Fibroblast of skin of left biceps (primary cell): ENCODE data around the gene ELAVL2.

Source experiments
- DNase-seq, 2 experiments: peaks; one replicate each; pipeline ENCODE4 v3.0.0-alpha.2; 2013; ENCODE audit warnings: low read depth in 2 of 2

The ELAVL2 gene

DNA sequence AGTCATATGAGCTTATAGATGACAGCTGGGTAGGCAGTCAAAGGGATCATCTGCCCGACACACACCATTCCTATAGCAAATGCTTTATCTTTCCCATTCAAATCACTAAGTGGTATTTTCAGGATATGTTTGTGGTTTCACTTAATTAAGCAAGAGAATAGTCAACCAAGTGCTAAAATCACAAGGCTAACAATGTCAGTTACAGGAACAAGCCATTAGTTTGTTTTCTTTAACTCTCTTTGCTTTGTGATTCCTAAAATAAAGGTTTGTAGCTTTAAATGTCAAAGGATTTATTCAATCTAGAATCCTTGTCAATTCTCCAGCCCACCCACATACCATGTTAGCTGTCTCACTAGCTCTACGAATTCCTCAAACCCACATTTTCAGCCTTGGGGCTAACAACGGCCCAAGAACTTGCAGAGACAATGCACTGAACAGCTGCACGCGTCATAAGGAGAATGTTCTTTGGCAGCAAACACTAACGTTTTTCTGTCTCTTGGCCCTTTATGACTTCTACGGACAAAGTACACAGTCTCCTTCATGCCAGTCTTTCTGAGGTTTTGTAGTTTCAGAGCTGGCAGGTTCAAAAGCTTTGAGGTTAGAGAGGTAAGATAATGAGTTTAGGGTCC, 56.6 kb downstream of the ELAVL2 start:
- DNase-seq = peak; percentile 81 to 86

DNA sequence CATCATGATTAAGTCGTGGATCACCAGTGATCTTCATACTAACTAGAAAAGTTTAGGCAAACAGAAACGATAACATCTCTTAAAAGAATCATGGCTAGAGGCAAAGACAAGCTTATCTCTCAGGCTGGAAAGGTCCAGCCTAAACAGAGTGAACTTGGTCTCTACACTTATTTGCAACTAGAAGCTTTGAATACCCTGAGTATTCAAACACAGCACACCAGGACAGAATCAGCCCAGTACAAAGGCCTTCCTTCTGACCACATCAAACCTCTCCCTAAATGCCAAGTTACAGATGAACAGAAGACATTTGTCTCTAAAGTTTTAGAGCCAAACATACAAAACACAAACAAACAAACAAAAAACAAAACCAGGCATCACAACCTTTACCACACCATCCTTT, 57.2 kb downstream of the ELAVL2 start:
- no peak for DNase-seq

DNA sequence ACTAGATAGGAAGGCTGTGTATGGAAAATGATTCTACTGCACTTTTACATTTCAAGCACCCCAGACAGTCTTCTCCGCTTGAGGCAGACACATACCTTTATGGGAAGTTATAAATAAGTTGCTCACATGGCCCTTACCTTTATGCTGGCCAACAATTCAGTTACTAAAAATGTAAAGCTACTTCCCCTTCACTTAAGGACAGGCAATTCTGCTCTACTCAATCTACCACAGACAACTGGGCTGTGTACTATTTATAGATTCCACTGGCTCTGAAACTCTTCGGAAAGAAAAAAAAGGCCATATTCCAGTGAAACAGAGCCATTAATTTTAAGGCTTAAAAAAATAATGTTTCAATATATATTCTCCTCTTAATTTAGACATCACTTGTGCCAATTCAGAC, 59.4 kb downstream of the ELAVL2 start:
- DNase-seq = no peak

DNA sequence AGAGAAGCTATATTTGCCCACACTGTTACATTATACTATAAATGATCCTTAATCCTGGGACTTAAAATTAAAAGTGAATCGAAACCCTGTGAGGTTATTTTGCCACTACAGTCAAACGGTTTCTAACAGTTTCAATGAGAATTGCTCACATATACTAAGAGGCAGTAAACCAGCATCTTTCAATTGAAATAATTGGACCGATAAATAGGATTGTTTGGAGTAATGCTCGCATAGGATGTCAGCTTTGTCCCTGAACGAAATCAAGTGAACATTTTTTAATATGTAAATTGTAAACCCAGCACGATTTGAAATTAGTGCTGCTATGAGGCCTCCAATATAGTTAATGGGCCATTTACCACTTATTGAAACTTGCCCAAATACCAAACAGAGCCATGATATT, 60.5 kb downstream of the ELAVL2 start:
- no peak for DNase-seq

DNA sequence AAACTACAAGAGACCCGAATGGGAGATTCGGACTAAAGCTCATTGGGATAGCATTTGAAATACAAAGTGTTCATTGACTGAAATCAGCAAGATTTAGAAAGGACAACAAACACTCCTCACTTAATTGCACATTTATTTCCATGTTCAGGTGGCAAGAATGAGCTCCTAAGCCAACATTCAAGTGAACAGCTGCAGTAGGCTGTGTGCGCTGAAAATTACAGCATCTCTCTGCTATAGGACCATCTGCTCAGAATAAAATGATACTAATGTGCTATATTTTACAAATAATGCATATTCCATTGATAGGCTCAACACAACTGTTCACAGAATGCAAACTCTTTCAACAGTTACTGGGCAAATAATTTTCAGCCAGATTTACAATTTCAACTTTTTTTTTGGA, 61.8 kb downstream of the ELAVL2 start:
- DNase-seq = no peak

DNA sequence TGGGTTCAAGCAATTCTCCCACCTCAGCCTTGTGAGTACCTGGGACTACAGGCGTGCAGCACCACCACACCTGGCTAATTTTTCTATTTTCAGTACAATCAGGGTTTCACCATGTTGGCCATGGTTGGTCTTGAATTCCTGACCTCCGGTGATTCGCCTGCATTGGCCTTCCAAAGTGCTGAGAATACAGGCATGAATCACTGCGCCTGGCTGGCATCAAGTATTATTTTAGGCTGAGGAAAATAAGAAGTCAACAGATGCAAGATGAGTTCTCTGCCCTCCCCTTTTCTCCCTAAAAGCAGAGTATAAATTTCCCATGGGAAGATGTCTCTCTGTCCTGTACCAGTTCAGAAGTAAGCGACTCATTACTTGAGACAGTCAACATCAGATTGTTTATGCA, 71.5 kb downstream of the ELAVL2 start:
- no peak for DNase-seq

DNA sequence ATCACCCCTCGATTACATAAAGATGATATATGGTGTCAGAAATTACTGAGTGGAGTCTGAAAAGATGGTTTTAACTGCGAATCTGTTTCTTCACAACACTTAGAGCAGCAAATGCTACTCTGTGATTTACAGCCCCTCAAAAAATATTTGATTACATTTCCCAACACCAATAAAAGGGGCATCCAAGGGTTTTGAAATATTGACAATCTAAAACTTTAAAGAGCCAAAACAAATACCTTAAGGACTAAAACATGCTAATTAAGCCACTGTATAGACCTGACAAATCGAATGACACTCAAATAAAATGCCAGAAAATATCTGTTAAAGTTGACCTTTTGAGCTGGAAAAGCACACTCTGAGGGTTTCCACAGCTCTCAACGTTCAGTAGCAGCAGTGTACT, 73.2 kb downstream of the ELAVL2 start:
- DNase-seq = no peak

DNA sequence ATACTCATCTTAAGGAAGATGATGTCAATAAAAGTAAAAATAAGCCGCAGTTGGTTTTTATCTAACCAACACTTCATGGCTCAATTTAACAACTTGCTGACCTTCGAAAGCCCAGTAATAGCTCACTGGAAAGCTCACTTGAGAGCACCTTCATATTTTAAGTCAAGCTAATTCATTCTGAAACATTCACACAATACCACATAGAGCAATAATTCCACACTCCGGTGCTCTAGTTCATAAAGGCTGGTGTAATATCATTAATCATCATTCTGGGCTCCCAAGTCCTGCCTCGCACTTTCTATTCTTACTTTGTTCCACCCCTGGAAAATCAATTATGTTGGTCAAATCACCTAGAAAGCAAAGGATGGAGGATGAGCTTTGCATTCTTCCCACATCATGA, 74.4 kb downstream of the ELAVL2 start:
- no peak for DNase-seq

DNA sequence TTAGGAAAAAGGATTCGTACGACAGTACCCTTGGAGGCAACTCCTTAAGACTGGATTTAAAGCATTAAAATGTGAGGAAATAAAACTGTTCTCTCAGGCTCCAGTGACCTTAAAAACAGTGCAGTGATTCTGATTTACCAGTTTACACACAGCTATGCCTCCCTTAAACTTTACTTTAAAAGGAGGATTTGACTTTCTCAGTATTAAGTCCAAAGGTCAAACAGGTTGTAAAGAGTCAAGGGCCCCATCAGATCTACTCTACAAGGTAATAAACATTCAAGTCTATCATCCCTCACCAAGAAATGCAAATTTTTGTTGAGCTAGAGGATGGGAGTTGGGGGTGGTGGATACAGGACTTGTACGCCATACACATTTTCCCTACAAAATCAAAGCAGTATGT, 75.2 kb downstream of the ELAVL2 start:
- DNase-seq = no peak

DNA sequence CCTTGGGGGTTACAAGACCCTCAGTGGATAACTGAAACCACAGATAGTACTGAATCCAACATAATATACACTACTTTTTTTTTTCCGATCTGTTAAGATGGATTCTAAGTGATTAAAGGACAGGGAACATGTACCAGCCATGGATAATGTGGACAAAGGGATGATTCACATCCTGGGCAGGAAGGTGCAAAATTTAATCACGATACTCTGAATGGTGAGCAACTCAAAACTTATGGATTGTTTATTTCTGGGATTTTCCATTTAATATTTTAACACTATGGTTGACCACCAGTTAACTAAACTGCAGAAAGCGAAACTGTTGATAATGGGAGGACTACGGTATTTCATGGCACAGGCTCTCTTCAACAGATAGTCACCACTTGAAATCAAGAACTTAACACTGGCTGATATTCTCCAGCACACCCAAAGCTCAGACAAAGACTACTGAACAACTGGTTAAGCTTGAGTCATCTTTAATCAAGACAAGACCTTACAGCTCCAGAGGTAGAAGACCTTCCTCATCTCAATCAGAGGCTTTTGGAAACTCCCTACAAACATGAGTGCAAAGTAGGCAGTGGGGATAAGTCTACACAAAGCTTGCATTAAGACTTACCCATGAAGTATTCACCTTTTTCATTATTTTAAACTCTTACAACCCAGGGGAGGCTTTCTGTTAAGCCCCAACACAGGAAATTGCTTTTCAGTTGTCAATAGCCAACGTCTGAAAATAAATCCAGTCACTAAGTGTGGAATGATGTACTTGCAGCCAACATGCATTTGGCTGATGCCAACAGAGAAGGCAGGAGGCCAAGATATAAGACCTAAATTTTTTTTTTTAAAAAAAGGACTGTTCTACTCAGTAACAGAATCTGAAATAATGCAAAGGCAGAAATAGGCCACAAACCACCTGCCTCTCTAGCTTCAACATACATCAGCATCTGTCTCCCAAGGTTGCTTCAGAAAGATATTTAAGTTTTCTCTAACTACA, 78.7 kb downstream of the ELAVL2 start:
- no peak for DNase-seq

DNA sequence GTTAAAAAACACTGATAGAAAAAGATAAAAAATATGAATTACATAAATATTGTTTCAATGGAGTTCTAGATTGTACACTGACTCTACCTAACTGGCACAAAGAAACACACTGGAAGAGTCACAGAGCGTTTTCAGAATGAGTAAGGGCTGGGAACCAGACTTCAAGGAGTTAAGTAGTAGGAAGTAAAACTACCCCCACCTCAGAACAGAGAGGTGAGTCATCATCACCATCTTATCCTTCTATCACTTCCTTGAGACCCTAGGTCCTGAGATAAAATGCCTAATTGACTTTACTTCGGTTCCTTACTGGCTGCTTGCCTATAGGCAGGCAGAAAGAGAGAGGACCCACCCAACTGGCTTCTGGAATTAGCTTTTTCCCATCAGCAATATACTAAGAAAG, 79.7 kb downstream of the ELAVL2 start:
- DNase-seq = no peak

DNA sequence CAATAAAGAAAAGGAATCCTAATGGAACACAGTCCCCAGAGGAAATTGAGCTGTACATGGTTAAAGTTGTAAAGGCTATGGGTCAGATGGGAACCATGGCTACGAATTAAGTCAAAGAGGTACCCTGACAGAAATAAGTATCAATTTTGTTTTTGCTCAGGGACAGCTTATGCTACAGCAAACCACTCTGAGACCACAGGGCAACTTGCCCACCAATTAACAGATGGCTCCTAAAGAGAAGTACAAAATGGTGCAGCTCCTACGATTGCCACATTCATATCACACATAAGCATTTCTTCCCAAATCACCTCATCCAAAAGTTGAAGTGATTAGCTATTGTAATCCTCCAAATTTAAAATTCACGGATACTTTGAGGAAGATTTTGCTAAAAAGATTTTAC, 83.0 kb downstream of the ELAVL2 start:
- no peak for DNase-seq

DNA sequence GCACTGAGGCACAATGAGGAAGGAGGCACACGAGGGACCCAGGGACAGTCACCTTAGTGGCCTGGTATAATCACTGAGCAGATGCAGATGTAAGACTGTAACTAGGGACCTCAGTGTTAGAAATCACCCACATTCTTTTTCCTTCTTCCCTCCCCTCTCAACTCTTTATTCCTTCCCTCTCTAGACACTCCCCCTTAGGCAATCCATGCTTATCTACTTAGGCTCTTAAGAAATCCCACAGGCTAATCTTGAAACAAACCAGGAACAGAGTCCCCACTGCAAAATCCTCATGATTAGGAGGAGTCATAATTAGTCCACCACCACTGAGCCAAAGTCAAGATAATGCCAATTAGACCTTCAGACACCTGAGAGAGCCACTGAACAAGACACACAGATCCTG, 84.7 kb downstream of the ELAVL2 start:
- no peak for DNase-seq

DNA sequence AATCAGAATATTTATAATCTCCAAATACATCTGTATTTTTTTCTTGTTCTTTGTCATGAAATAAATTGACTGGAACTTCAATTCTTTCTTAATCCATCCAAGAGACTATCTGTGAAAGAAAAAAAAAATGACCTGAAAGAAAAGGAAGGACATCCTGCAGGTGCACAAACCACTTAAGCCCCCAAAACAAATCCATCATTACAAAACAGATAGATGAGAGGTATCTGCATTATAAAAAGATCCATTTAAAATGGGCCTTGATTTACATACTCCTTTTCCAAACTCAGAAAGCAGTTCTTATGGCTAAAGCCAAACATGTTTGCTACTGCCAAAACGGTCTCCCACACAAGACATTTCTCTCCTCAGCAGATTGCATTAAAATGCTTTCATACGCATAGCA, 85.5 kb downstream of the ELAVL2 start:
- DNase-seq = no peak

DNA sequence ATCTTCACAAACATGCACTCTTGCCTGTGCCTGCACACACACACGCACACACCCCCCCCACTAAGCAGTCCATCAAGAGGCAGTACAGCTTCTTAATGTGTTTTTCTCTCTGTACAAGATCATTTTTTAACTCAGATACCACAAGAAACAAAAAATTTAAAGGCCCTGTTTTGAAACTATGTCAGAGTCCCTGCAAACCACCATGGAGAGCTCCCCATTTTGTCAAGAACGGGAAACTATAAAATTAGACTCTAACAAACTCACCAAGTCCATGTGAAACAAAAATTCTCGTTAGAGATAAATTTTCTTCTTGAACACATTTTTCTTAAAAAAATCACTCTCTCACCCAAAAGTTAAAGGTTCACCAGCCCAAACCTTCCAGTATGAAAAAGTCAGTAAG, 86.3 kb downstream of the ELAVL2 start:
- no peak for DNase-seq

DNA sequence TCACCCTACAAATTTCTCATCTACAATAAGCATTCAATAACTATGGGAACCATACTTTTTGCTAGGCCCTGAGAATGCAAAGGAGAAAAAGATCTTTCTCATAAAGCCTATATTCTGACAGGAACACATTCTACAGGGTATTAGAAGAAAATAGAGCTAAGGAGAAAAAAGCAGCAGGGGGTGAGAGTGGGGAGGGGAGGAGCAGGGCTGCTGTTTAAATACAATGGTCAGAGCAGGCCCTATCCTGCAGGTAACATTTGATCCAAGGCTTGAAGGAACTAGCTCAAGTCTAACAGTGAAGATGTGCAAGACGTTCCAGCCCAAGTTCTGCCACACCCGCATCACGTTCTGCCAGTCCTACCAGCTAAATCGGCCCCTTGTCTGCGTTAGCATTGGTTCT, 89.7 kb downstream of the ELAVL2 start:
- DNase-seq = no peak

DNA sequence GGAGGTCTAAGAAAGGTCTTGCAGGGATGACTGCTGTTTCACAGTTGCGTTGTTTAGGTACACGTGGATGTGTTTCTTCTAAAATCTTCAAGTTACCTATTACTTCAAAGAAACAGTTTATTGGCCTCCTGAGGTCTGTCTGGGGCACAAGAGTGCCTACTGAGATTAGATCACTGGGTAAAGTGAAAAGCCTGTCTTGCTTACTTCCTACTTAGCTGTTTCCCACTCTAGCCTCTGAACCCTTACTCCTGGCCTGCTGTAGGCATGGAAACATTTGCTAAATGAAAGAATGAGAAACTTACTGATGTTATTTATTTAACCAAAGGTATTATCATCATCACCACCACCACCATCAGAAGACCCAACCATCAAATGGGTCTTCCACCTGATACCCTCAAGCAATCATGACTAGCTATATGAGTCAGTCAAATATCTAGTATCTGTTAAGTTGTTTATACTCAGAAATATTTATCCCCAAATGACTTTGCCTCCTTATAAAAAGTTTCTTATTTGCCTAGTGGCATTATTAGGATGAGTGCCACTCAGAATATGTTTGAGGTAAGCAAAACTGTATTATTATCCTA, 92.5 kb downstream of the ELAVL2 start:
- no peak for DNase-seq

DNA sequence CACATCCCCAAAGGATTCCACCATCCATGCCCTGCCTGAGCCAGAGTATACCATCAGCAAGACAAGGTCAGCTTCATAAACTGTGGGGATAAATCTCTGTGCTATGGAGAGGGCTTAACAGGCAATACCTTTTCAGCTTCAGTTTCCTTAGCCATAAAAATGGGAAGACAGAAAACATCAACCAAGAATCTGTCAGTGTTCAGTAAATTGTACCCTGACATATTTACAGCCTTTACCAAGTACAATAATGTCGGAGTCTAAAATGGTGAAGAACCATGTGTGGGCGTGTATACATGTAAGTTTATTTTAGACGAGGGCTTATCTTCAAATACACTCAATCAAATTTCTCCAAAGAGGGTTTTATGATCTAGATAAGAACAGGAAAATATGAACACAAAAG, 94.7 kb downstream of the ELAVL2 start:
- DNase-seq = no peak

DNA sequence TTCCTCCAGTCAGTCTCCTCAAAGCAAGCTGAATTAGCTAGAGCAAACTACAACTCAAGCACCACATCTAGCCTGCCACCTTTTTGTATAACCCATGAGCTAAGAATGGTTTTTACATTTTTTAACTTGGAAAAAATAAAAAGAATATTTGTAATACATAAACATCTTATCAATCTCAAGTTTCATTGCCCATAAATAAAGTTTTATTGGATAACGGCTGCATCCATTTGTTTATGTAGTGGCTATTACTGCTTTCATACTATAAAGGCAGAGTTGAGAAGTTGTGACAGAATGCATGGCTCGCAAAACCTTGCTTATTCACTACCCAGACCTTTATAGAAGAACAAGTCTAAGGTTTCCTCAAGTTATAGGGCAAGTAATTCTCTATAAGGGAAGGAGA, 95.7 kb downstream of the ELAVL2 start:
- DNase-seq = no peak

DNA sequence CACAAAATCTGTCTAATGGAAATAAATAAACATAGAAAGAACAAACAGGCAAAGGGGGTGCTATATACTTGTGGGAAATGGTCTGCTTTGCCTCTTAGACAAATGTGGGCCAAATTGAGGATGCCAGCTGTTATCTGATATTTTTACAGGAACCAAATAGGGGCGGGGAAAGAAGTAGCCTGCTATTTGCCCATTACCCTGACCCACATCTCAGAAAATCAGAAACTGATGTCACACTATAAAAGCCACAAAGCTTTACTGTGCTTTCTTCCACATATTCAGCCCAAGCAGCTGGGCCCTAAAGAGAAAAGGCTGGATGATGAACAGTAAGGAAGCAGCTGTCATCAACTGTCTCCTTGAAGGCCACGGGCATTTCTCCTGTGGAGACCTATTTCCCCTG, 97.3 kb downstream of the ELAVL2 start:
- DNase-seq = no peak

DNA sequence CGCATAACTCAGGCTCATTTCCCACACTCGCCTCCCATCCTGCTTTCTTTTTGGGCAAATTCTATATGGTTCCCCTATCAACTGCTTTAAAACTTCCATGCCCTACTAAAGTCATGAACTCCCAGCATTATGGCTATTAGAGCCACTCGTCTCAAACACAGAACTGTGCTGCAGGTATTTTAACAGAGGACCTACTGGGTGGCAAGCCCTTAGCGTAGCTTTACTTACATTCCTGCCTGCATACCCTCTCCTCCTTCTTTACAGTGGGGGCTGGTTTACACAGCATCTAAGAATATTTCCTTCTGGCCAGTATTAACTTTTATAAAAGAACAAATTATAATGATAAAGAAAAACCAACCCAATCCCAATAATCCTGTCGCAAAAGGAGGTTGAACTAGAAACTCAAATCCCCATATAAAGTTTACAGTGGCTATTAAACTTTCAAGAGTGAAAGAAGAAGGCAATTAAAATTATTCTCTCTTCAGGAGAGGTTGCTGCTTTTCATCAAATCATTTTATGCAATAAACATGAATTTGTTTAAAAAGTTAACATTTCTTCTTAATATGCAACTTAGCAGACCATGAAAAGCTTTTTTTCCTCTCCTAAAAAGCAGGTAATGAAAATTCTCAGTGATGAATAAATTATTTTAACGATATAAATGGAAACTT, 100.6 kb downstream of the ELAVL2 start:
- DNase-seq = no peak

DNA sequence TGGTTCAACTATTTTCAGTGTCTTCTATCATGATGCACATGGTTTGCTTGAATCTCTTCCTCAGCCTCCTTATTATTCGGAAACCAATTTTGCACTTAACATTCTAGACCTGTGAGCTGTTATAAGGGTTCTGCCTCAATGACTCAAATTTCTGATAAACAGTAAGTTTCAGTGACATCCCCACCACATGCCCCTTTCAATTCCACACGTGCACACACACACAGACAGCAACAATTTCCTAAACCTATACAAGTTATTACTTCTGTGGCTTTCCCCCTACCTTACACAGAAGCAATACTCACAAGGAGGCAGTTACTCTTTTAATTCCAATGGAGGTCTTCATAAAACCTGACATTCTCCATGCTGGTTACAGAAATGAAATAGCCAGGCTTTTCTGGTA, 102.4 kb downstream of the ELAVL2 start:
- DNase-seq = no peak
